ENCODE results near the gene RNU2-1.
"Not testable (repeated sequence)": the region's sequence is repeated elsewhere in the genome, so short reads cannot be mapped to it uniquely, and the experiment has no call there.

Gene RNU2-1

GRCh38 chr17:43228020-43228782 lies 5.6 kb downstream of the RNU2-1 start, which contains the start of gene CCDC200:
TSS of gene CCDC200 (minus strand) at chr17:43228623. CDS start at chr17:43228554, 69 bp downstream.
- H3K27ac ChIP-seq (ENCODE audit: low read length); H3K9ac ChIP-seq (ENCODE audit: low read length); H3K4me1 ChIP-seq (ENCODE audit: control insufficient read depth, low read depth, low read length); H3K4me3 ChIP-seq (ENCODE audit: low read length); H3K9me3 ChIP-seq (ENCODE audit: control insufficient read depth, low read depth, low read length); H3K36me3 ChIP-seq (ENCODE audit: control insufficient read depth, low read depth, low read length); H3K27me3 ChIP-seq (ENCODE audit: control insufficient read depth, insufficient read depth, low read length): not testable (repeated sequence)

GRCh38 chr17:43226393-43226792 lies 7.4 kb downstream of the RNU2-1 start:
- Histone ChIP-seq H3K4me1 (ENCODE audit: control insufficient read depth, low read depth, low read length) (no peaks in the 10 kb centered on the region), H3K4me3 (ENCODE audit: low read length) (no peak overlapping the region)

DNA sequence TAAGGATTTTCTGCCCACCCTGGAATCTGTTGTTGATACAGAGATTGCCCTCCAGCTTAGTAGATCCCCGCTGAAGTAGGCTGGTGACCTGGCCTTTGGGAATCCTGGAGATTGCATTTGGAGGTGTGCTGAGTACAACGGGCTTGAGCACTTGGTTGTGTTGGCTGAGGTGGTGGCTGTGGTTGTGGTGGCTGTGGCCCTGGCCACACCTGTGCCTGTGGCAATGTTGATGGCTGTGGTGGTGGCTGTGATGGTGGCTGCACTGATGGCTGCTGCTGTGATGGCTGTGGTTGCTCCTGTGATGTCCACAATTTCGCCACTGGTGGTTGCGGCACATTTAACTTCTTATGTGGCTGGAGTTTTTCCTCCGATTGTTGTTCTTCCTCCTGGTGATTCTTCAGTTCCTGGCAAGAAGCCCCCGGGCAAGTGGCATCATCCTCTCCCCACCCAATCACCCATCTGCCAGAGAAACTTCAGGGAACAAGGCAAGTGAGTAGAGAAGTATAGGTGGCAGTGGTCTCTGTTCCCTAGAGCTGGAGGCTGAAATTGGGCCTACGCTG lies 9.6 kb downstream of the RNU2-1 start:
- Histone ChIP-seq H3K4me1 (ENCODE audit: control insufficient read depth, low read depth, low read length) (no peaks in the 10 kb centered on the region), H3K27me3 (ENCODE audit: control insufficient read depth, insufficient read depth, low read length) (no peaks in the 10 kb centered on the region), H3K4me3 (ENCODE audit: low read length) (no peak overlapping the region), H3K9me3 (ENCODE audit: control insufficient read depth, low read depth, low read length) (no peaks in the 10 kb centered on the region), H3K27ac (ENCODE audit: low read length) (no peak overlapping the region), H3K36me3 (ENCODE audit: control insufficient read depth, low read depth, low read length) (no peaks in the 10 kb centered on the region), H3K9ac (ENCODE audit: low read length) (no peak overlapping the region)

More at GRCh38 chr17:43226393-43226792, 7.4 kb downstream of the RNU2-1 start:
- H3K27me3 ChIP-seq (ENCODE audit: control insufficient read depth, insufficient read depth, low read length): no peaks in the 10 kb centered on the region
- H3K27ac ChIP-seq (ENCODE audit: low read length): no peak overlapping the region
- H3K9me3 ChIP-seq (ENCODE audit: control insufficient read depth, low read depth, low read length): no peaks in the 10 kb centered on the region
- H3K36me3 ChIP-seq (ENCODE audit: control insufficient read depth, low read depth, low read length): no peaks in the 10 kb centered on the region
- no peak overlapping the region for H3K9ac ChIP-seq (ENCODE audit: low read length)

GRCh38 chr17:43220511-43221125 lies 13.2 kb downstream of the RNU2-1 start:
- Histone ChIP-seq H3K4me1 (ENCODE audit: control insufficient read depth, low read depth, low read length) (no peaks in the 10 kb centered on the region), H3K4me3 (ENCODE audit: low read length) (no peak overlapping the region), H3K36me3 (ENCODE audit: control insufficient read depth, low read depth, low read length) (peaks cover 3% of the 10 kb centered on the region)

DNA sequence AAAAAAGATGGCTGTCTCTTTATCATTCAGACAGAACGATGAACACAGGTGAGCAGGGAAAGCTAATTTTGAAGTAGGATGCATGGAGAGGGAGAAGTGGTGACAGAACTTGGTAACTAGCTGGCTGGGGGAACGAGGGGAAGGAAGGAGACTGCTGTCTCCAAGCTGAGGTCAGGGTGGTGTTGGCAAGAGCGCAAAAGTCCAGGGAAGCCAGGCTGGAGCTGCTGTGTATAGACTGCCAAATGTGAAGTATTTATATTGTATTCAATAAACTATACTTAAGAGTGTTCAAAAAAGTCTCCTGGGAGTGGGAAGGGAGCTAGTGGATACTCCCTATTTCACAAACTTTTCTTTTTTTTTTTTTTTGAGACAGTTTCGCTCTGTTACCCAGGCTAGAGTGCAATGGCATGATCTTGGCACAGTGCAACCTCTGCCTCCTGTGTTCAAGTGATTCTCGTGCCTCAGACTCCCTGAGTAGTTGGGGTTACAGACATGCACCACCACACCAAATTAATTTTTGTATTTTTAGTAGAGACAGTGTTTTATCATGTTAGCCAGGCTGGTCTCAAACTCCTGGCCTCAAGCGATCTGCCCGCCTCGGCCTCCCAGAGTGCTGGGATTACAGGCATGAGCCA lies 13.9 kb downstream of the RNU2-1 start:
- H3K4me1 ChIP-seq (ENCODE audit: control insufficient read depth, low read depth, low read length): no peaks in the 10 kb centered on the region
- no peaks in the 10 kb centered on the region for H3K27me3 ChIP-seq (ENCODE audit: control insufficient read depth, insufficient read depth, low read length)
- no peak overlapping the region for H3K4me3 ChIP-seq (ENCODE audit: low read length)
- no peak overlapping the region for H3K9ac ChIP-seq (ENCODE audit: low read length)
- no peak overlapping the region for H3K27ac ChIP-seq (ENCODE audit: low read length)
- no peaks in the 10 kb centered on the region for H3K9me3 ChIP-seq (ENCODE audit: control insufficient read depth, low read depth, low read length)
- peaks cover 3% of the 10 kb centered on the region for H3K36me3 ChIP-seq (ENCODE audit: control insufficient read depth, low read depth, low read length)

More at GRCh38 chr17:43220511-43221125, 13.2 kb downstream of the RNU2-1 start:
- H3K27ac ChIP-seq (ENCODE audit: low read length): no peak overlapping the region
- no peak overlapping the region for H3K9ac ChIP-seq (ENCODE audit: low read length)
- no peaks in the 10 kb centered on the region for H3K9me3 ChIP-seq (ENCODE audit: control insufficient read depth, low read depth, low read length)
- no peaks in the 10 kb centered on the region for H3K27me3 ChIP-seq (ENCODE audit: control insufficient read depth, insufficient read depth, low read length)

DNA sequence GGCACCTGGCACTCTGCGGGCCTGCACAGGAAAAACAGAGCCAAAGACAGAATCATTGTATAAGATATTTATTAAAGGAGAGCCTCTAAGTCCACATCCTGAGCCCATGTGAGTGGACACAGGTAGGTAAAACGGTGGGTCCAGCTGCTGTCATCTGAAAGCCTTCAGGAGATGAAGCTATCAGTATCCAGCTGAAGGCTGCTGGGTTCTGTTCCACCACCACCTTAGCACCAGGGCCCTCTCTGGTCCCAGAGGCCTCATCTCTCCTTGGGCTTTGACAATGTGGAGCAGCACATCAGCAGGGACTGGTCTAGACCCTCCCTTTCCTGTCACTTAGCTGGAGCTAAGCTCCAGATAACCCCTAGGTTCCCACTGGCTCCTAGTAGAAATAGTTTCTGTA lies 14.8 kb downstream of the RNU2-1 start:
- Histone ChIP-seq H3K9me3 (ENCODE audit: control insufficient read depth, low read depth, low read length) (no peaks in the 10 kb centered on the region), H3K9ac (ENCODE audit: low read length) (no peak overlapping the region), H3K4me3 (ENCODE audit: low read length) (no peak overlapping the region), H3K4me1 (ENCODE audit: control insufficient read depth, low read depth, low read length) (no peaks in the 10 kb centered on the region), H3K27me3 (ENCODE audit: control insufficient read depth, insufficient read depth, low read length) (no peaks in the 10 kb centered on the region), H3K36me3 (ENCODE audit: control insufficient read depth, low read depth, low read length) (peaks cover 3% of the 10 kb centered on the region), H3K27ac (ENCODE audit: low read length) (no peak overlapping the region)

DNA sequence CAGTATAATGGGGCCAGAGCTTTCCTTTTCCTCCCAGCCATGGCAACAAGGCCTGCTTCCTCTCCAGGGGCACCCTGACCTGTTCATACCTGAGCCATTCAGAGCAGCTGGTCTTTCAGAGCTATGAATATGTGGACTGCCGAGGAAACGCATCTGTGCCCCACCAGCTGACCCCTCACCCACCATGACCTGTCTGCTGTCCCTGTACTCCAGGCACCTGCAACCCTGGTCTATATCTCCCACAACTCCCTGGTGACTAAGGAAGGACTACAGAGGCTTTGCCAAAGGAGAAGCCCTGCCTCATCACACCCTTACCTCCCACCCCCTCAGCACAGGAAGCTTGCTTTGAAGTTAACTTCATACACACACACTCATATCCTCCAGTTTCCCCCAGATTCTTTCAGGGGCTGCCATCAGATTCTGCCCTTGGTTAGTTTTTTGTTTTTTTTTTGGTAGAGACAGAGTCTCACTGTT lies 16.1 kb downstream of the RNU2-1 start:
- Histone ChIP-seq H3K36me3 (ENCODE audit: control insufficient read depth, low read depth, low read length) (peaks cover 3% of the 10 kb centered on the region), H3K9me3 (ENCODE audit: control insufficient read depth, low read depth, low read length) (no peaks in the 10 kb centered on the region), H3K27ac (ENCODE audit: low read length) (no peak overlapping the region), H3K4me1 (ENCODE audit: control insufficient read depth, low read depth, low read length) (peaks cover 4% of the 10 kb centered on the region), H3K9ac (ENCODE audit: low read length) (no peak overlapping the region), H3K4me3 (ENCODE audit: low read length) (no peak overlapping the region), H3K27me3 (ENCODE audit: control insufficient read depth, insufficient read depth, low read length) (no peaks in the 10 kb centered on the region)

DNA sequence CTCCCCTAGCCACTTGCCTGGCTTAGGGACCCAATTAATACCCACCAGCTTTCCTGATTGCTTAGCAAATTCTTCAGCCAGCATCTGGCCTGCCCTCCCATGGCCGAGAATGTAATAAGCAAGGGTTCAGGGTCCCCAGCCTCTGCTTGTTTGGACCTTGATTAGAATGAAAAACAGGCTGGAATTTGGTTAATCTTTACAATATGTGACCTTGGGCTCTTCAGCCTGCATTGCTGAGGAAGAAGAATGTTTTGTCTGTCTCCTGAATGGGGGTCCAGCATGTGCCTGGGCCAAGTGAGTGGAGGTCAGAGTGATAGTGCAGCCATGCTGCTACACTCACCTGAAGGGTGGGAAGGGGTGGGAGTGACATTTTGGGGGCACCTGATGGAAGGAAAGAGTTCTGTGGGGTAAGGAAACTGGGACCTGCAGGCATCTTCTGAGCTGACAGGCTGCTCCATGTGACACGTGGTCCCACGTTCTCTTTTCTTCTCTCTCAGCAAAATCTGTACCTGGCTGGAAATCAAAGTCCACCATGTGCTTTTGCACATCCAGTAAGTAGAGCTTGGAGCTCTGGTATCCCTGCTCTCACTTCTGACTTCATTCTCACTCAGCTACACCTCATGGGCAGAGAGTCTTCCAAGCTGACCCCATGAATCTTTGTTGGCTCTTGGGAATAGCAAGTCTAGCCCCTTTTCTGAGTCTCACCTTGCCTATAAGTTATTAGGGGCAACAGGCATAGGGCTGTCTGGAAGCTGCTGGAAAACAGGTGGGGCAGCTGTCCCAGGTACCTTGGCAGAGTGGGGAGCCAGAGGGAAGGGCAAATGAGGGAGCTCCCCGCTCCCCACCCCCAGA lies 16.8 kb downstream of the RNU2-1 start:
- Histone ChIP-seq H3K36me3 (ENCODE audit: control insufficient read depth, low read depth, low read length) (peaks cover 3% of the 10 kb centered on the region), H3K9ac (ENCODE audit: low read length) (no peak overlapping the region), H3K27me3 (ENCODE audit: control insufficient read depth, insufficient read depth, low read length) (no peaks in the 10 kb centered on the region), H3K4me1 (ENCODE audit: control insufficient read depth, low read depth, low read length) (peaks cover 8% of the 10 kb centered on the region), H3K4me3 (ENCODE audit: low read length) (no peak overlapping the region), H3K9me3 (ENCODE audit: control insufficient read depth, low read depth, low read length) (no peaks in the 10 kb centered on the region), H3K27ac (ENCODE audit: low read length) (no peak overlapping the region)

GRCh38 chr17:43216369-43216761 lies 17.4 kb downstream of the RNU2-1 start:
- H3K36me3 ChIP-seq (ENCODE audit: control insufficient read depth, low read depth, low read length): peaks cover 3% of the 10 kb centered on the region
- no peaks in the 10 kb centered on the region for H3K9me3 ChIP-seq (ENCODE audit: control insufficient read depth, low read depth, low read length)
- H3K4me3 ChIP-seq (ENCODE audit: low read length): no peak overlapping the region
- peaks cover 9% of the 10 kb centered on the region for H3K4me1 ChIP-seq (ENCODE audit: control insufficient read depth, low read depth, low read length)
- no peak overlapping the region for H3K9ac ChIP-seq (ENCODE audit: low read length)
- H3K27ac ChIP-seq (ENCODE audit: low read length): no peak overlapping the region
- H3K27me3 ChIP-seq (ENCODE audit: control insufficient read depth, insufficient read depth, low read length): no peaks in the 10 kb centered on the region

GRCh38 chr17:43215341-43215740 lies 18.4 kb downstream of the RNU2-1 start:
- peaks cover 3% of the 10 kb centered on the region for H3K36me3 ChIP-seq (ENCODE audit: control insufficient read depth, low read depth, low read length)
- no peaks in the 10 kb centered on the region for H3K9me3 ChIP-seq (ENCODE audit: control insufficient read depth, low read depth, low read length)
- no peak overlapping the region for H3K9ac ChIP-seq (ENCODE audit: low read length)

GRCh38 chr17:43213545-43213944 lies 20.2 kb downstream of the RNU2-1 start:
- Histone ChIP-seq H3K4me1 (ENCODE audit: control insufficient read depth, low read depth, low read length) (peaks cover 14% of the 10 kb centered on the region), H3K4me3 (ENCODE audit: low read length) (no peak overlapping the region), H3K9me3 (ENCODE audit: control insufficient read depth, low read depth, low read length) (no peaks in the 10 kb centered on the region), H3K9ac (ENCODE audit: low read length) (no peak overlapping the region), H3K27ac (ENCODE audit: low read length) (no peak overlapping the region), H3K27me3 (ENCODE audit: control insufficient read depth, insufficient read depth, low read length) (no peaks in the 10 kb centered on the region), H3K36me3 (ENCODE audit: control insufficient read depth, low read depth, low read length) (peaks cover 3% of the 10 kb centered on the region)

More at GRCh38 chr17:43215341-43215740, 18.4 kb downstream of the RNU2-1 start:
- H3K4me1 ChIP-seq (ENCODE audit: control insufficient read depth, low read depth, low read length): peaks cover 14% of the 10 kb centered on the region
- no peaks in the 10 kb centered on the region for H3K27me3 ChIP-seq (ENCODE audit: control insufficient read depth, insufficient read depth, low read length)
- no peak overlapping the region for H3K27ac ChIP-seq (ENCODE audit: low read length)
- no peak overlapping the region for H3K4me3 ChIP-seq (ENCODE audit: low read length)
